Measurements from ENCODE around the gene EMD. TPM values are rescaled to one million over a fixed set of nuclear protein-coding genes. Genes with fewer than 3 reads are reported as not detected.
"Not testable (repeated sequence)": the region's sequence is repeated elsewhere in the genome, so short reads cannot be mapped to it uniquely, and the experiment has no call there.

Gene EMD
- total RNA-seq, 4 donors from 2014 or later, result 21.7 to 31.4 (median 26.6) TPM

GRCh38 chrX:154382483-154383069 is 3.5 kb downstream of the EMD start:
- H3K27me3 ChIP-seq, result no peaks in the 10 kb centered on the region
- peaks cover 0 to 4% (median 0%) of the 10 kb centered on the region in 3 donors for H3K36me3 ChIP-seq
- no peak overlapping the region for H3K27ac ChIP-seq
- H3K4me1 ChIP-seq, result peaks cover 0 to 9% (median 4%) of the 10 kb centered on the region in 4 donors
- DNase-seq, result no peak
- H3K9me3 ChIP-seq, result no peaks in the 10 kb centered on the region
- H3K4me3 ChIP-seq, result no peak overlapping the region
- TF ChIP-seq CTCF (IDR thresholded peaks at IDR 0.05), result no peak
- TF ChIP-seq POLR2A (IDR thresholded peaks at IDR 0.05), result no peak

GRCh38 chrX:154383359-154384283 is 4.5 kb downstream of the EMD start:
- no peak overlapping the region for H3K4me3 ChIP-seq
- H3K4me1 ChIP-seq, result peaks cover 0 to 9% (median 4%) of the 10 kb centered on the region in 4 donors
- no peaks in the 10 kb centered on the region for H3K9me3 ChIP-seq
- peaks cover 0 to 4% (median 0%) of the 10 kb centered on the region in 3 donors for H3K36me3 ChIP-seq
- H3K27ac ChIP-seq, result no peak overlapping the region
- TF ChIP-seq POLR2A (IDR thresholded peaks at IDR 0.05) (no peak), CTCF (IDR thresholded peaks at IDR 0.05) (no peak)
- H3K27me3 ChIP-seq, result no peaks in the 10 kb centered on the region
- DNase-seq, result no peak

GRCh38 chrX:154384284-154384892 is 5.3 kb downstream of the EMD start:
- Histone ChIP-seq H3K4me1 (peaks cover 0 to 9% (median 4%) of the 10 kb centered on the region in 4 donors), H3K4me3 (no peak overlapping the region), H3K36me3 (peaks cover 0 to 4% (median 0%) of the 10 kb centered on the region in 3 donors), H3K27ac (peak overlapping the region in 1 of 4 donors; percentile 10), H3K27me3 (no peaks in the 10 kb centered on the region), H3K9me3 (no peaks in the 10 kb centered on the region)
- DNase-seq, result no peak
- TF ChIP-seq CTCF (IDR thresholded peaks at IDR 0.05), result peak in 1 of 6 experiments; percentile 2
- TF ChIP-seq POLR2A (IDR thresholded peaks at IDR 0.05), result no peak

- not testable (repeated sequence) for H3K27me3 ChIP-seq, DNase-seq
Measured at GRCh38 chrX:154388094-154388493, 9.0 kb downstream of the EMD start.

GRCh38 chrX:154388649-154389048 is 9.6 kb downstream of the EMD start:
- not testable (repeated sequence) for DNase-seq, H3K36me3 ChIP-seq, H3K27me3 ChIP-seq, H3K4me1 ChIP-seq, H3K27ac ChIP-seq, H3K9me3 ChIP-seq, H3K4me3 ChIP-seq

More at GRCh38 chrX:154388094-154388493, 9.0 kb downstream of the EMD start:
- not testable (repeated sequence) for H3K4me1 ChIP-seq, H3K4me3 ChIP-seq, H3K9me3 ChIP-seq, H3K36me3 ChIP-seq, H3K27ac ChIP-seq

GRCh38 chrX:154389812-154390747 is 11.0 kb downstream of the EMD start:
- Histone ChIP-seq H3K4me3 (peak overlapping the region in 2 of 4 donors; percentile 33 to 42), H3K27ac (peak overlapping the region; percentile 43 to 86 (median 74))
- DNase-seq, H3K9me3 ChIP-seq, H3K27me3 ChIP-seq, H3K4me1 ChIP-seq, H3K36me3 ChIP-seq: not testable (repeated sequence)

GRCh38 chrX:154396363-154396762 is 17.3 kb downstream of the EMD start:
- peak overlapping the region in 2 of 4 donors; percentile 96 to 99 for H3K27ac ChIP-seq
- not testable (repeated sequence) for H3K27me3 ChIP-seq

More at GRCh38 chrX:154396363-154396762, 17.3 kb downstream of the EMD start:
- Histone ChIP-seq H3K36me3 (peaks cover 0 to 21% (median 0%) of the 10 kb centered on the region in 3 donors), H3K4me1 (peaks cover 0 to 12% (median 0%) of the 10 kb centered on the region in 4 donors)
- DNase-seq, H3K9me3 ChIP-seq, H3K4me3 ChIP-seq: not testable (repeated sequence)
